DND-41 (cell line): ENCODE data around the gene ZNF600.
A peak's percentile ranks its signal among the peaks of the same experiment; 100 is the strongest.
"Not testable (repeated sequence)": the region's sequence is repeated elsewhere in the genome, so short reads cannot be mapped to it uniquely, and the experiment has no call there.

Source experiments
- ATAC-seq: fragments of 200-7000 bp; cut with Tn5 transposase; 3 replicates; pipeline ENCODE4 v1.9.1; 2021; ENCODE audit warnings: low read depth; ENCODE audit not compliant: insufficient read depth
- DNase-seq: peaks from one replicate; pipeline ENCODE4 v3.0.0-alpha.2; 2020
- H2AFZ ChIP-seq: 2 replicates; pipeline ENCODE4 v1.6.0; 2012; ENCODE audit warnings: low read depth, low read length
- H3K27ac ChIP-seq: 2 replicates; pipeline ENCODE4 v1.5.1; 2012; ENCODE audit warnings: low read length, inconsistent platforms
- H3K27me3 ChIP-seq: fragments of 200-600 bp; sonication (generic); 2 replicates; pipeline ENCODE4 v1.6.0; 2012; ENCODE audit warnings: low read length, mild to moderate bottlenecking, inconsistent platforms; ENCODE audit not compliant: insufficient read depth, poor library complexity
- H3K36me3 ChIP-seq: 2 replicates; pipeline ENCODE4 v1.5.1; 2012; ENCODE audit warnings: low read length, inconsistent platforms; ENCODE audit not compliant: insufficient read depth
- H3K4me1 ChIP-seq: 2 replicates; pipeline ENCODE4 v1.5.1; 2012; ENCODE audit warnings: mild to moderate bottlenecking, low read length; ENCODE audit not compliant: insufficient read depth
- H3K4me2 ChIP-seq: 2 replicates; pipeline ENCODE4 v1.6.0; 2012; ENCODE audit warnings: mild to moderate bottlenecking, moderate library complexity, low read length, inconsistent platforms; ENCODE audit not compliant: insufficient read depth
- H3K4me3 ChIP-seq, 2 experiments: fragments of 200-600 bp in 1 of 2; shearing (Covaris generic) in 1 of 2; 2 replicates each; pipeline ENCODE4 v1.5.1; 2012 to 2016; ENCODE audit warnings: inconsistent platforms in 2 of 2, low read length in 2 of 2, mild to moderate bottlenecking in 2 of 2, low read depth in 1 of 2, moderate library complexity in 1 of 2
- H3K79me2 ChIP-seq: 2 replicates; pipeline ENCODE4 v1.6.0; 2012; ENCODE audit warnings: low read length, inconsistent platforms; ENCODE audit not compliant: insufficient read depth
- H3K9ac ChIP-seq: 2 replicates; pipeline ENCODE4 v1.6.0; 2012; ENCODE audit warnings: low read depth, mild to moderate bottlenecking, inconsistent platforms, low read length, moderate library complexity
- H3K9me3 ChIP-seq: 2 replicates; pipeline ENCODE4 v1.5.1; 2012; ENCODE audit warnings: low read length, moderate library complexity, mild to moderate bottlenecking, inconsistent platforms; ENCODE audit not compliant: insufficient read depth, severe bottlenecking
- H4K20me1 ChIP-seq: 2 replicates; pipeline ENCODE4 v1.6.0; 2012; ENCODE audit warnings: low read length; ENCODE audit not compliant: insufficient read depth
- EZH2 ChIP-seq: IDR thresholded peaks from 3 replicates; pipeline ENCODE4 v1.6.1; 2012; ENCODE audit warnings: borderline replicate concordance, low read depth, mild to moderate bottlenecking, moderate library complexity, low read length, inconsistent platforms; ENCODE audit not compliant: severe bottlenecking
- TF ChIP-seq, protein P1 (sequence below): IDR thresholded peaks from 2 replicates; pipeline ENCODE4 v1.5.1; 2012; ENCODE audit warnings: borderline replicate concordance, low read length, moderate library complexity, mild to moderate bottlenecking; ENCODE audit not compliant: poor library complexity, severe bottlenecking; ENCODE audit errors: extremely low read depth

Gene ZNF600

DNA sequence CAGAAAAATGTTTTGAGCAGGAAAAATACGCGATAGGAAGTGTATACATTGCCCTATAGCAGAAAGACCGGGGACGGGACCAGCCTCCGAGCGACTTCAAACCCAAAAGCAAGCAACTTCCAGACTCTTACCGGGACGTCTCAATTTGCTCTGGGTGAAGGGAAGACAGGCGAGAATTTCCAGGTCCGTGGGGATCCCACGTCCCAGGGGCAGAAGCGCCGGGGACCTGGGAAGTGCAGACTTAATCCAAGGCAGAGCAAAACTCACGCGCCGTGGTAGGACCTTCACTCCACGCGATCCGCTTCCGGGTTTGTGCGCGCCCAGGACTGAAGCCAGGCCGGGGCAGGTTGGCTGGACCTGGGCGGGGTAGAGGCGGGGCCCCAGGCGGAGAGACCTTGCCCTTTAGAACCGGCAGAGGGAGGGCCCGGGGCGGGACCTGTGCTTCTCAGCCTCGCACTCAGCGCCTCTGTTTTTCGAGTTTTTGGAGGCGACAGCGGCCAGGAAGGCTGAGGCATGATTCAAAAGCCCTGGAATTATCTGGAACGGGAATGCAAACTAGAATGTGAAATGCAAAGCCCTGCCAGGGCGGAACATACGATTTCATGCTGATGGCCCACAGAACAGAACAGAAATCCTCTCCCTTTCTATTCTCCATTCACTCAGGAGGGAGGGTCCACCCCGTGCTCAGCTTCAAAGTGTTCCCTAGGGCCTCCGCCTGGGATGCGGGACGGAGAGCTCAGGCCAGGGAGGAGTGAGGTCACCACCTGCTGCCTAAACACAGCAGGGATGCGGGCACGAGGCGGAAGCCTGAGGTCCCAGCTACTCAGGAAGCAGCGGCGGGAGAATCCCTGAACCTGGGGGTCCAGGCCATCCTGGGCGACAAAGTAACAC, at the start of gene ZNF600:
TSS of gene ZNF600 (minus strand) at position 328 of the 891 bp plus-strand sequence. CDS start 7,903 bp downstream, outside the sequence.
- peak within 1 kb of the TSS; percentile 92 for H2AFZ ChIP-seq
- peak within 1 kb of the TSS; percentile 80 for H3K27ac ChIP-seq
- ATAC-seq, result peak; percentile 97
- TF ChIP-seq, protein P1, sequence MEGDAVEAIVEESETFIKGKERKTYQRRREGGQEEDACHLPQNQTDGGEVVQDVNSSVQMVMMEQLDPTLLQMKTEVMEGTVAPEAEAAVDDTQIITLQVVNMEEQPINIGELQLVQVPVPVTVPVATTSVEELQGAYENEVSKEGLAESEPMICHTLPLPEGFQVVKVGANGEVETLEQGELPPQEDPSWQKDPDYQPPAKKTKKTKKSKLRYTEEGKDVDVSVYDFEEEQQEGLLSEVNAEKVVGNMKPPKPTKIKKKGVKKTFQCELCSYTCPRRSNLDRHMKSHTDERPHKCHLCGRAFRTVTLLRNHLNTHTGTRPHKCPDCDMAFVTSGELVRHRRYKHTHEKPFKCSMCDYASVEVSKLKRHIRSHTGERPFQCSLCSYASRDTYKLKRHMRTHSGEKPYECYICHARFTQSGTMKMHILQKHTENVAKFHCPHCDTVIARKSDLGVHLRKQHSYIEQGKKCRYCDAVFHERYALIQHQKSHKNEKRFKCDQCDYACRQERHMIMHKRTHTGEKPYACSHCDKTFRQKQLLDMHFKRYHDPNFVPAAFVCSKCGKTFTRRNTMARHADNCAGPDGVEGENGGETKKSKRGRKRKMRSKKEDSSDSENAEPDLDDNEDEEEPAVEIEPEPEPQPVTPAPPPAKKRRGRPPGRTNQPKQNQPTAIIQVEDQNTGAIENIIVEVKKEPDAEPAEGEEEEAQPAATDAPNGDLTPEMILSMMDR, result peak; percentile 4
- H3K9ac ChIP-seq, result peak within 1 kb of the TSS; percentile 59
- peaks cover 39% of the 10 kb centered on the region for H3K4me1 ChIP-seq
- not testable (repeated sequence) for H3K36me3 ChIP-seq, H3K27me3 ChIP-seq, H3K9me3 ChIP-seq, H4K20me1 ChIP-seq, H3K79me2 ChIP-seq
- H3K4me2 ChIP-seq, result peak within 1 kb of the TSS; percentile 86
- H3K4me3 ChIP-seq, result peak within 1 kb of the TSS; percentile 31 to 83; a peak in 3 of 4 replicates
- DNase-seq, result peak; percentile 88

GRCh38 chr19:52834289-52834688, 47.7 kb upstream of the ZNF600 start:
- not testable (repeated sequence) for H2AFZ ChIP-seq, H3K27ac ChIP-seq, H3K27me3 ChIP-seq, DNase-seq, H3K4me1 ChIP-seq, H4K20me1 ChIP-seq, H3K9ac ChIP-seq, ATAC-seq, H3K9me3 ChIP-seq, H3K79me2 ChIP-seq, H3K4me3 ChIP-seq, H3K4me2 ChIP-seq
- H3K36me3 ChIP-seq, result peaks cover 17% of the 10 kb centered on the region

DNA sequence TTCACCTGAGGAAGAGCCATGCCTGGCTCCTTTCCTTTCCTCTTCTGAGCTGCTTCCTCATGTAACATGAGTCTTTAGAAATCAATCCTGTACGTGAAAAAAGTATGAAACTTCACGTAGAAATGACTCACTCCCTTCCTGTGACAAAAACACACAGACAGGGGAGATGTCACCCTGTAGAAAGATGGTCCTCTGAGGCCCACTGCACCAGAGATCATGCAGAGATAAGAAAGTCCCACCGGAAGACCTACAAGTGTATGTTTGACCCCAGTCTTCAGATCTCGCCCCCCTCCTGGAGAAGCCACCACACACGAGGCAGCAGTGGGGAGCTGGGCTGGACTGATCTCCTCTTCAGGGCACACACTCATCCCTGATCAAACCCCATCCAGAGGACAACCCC, 47.0 kb upstream of the ZNF600 start:
- not testable (repeated sequence) for H3K79me2 ChIP-seq, H3K9ac ChIP-seq, H3K4me1 ChIP-seq, H3K9me3 ChIP-seq, H4K20me1 ChIP-seq, H3K4me3 ChIP-seq, H3K27me3 ChIP-seq, H2AFZ ChIP-seq, H3K4me2 ChIP-seq, H3K27ac ChIP-seq
- DNase-seq (peak; percentile 30), ATAC-seq (peak; percentile 62)
- H3K36me3 ChIP-seq, result peaks cover 10% of the 10 kb centered on the region; the same call in 1 of the 2 replicates

DNA sequence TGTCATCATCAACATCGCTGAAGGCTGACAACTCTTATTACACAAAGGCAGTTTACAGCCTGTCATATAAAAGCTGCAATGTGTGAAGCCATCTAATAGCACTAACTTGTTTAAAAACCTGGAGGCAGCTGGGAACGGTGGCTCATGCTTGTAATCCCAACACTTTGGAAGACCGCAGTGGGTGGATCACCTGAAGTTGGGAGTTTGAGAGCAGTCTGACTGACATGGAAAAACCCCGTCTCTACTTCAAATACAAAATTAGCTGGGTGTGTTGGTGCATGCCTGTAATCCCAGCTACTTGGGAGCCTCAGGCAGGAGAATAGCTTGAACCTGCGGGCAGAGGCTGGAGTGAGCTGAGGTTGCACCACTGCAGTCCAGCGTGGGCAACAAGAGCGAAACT, 43.3 kb upstream of the ZNF600 start:
- DNase-seq, ATAC-seq, H3K4me3 ChIP-seq, H3K9me3 ChIP-seq, H3K36me3 ChIP-seq, H3K4me2 ChIP-seq, H3K79me2 ChIP-seq, H3K9ac ChIP-seq, H3K27ac ChIP-seq, H3K4me1 ChIP-seq, H3K27me3 ChIP-seq, H2AFZ ChIP-seq, H4K20me1 ChIP-seq: not testable (repeated sequence)

DNA sequence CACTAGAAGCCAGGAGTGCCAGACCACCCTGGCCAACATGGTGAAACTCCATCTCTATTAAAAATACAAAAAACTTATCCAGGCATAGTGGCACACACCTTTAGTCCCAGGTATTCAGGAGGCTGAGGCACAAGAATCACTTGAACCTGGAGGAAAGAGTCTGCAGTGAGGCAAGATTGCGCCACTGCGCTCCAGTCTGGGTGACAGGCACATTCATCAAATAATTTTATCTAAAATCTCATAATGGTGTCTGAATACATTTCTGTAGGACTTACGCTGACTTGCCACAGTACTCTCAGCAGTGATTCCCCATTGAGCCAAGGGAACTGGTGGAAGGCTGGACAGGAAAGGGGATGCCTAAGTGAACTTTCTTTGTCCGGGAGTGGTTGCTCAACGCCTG, 39.2 kb upstream of the ZNF600 start:
- Histone ChIP-seq H3K27me3 (no peaks in the 10 kb centered on the region), H3K27ac (no peak overlapping the region), H3K9ac (no peak overlapping the region), H3K4me1 (peaks cover 6% of the 10 kb centered on the region), H3K4me2 (no peak overlapping the region), H4K20me1 (no peaks in the 10 kb centered on the region; the same call in 1 of the 2 replicates), H2AFZ (no peak overlapping the region), H3K36me3 (no peaks in the 10 kb centered on the region), H3K79me2 (peaks cover 6% of the 10 kb centered on the region), H3K4me3 (no peak overlapping the region), H3K9me3 (no peaks in the 10 kb centered on the region)
- no peak for ATAC-seq
- TF ChIP-seq, protein P1, result no peak
- TF ChIP-seq EZH2, result no peak
- DNase-seq, result no peak
